Central memory CD4-positive, alpha-beta T cell (primary cell): ENCODE measurements around the gene PPP2R2D.

Source experiments
- DNase-seq: peaks from one replicate; pipeline ENCODE4 v3.0.0; 2022

The PPP2R2D gene

GRCh38 chr10:132003282-132003924, 102.6 kb downstream of the PPP2R2D start:
- DNase-seq, result no peak

DNA sequence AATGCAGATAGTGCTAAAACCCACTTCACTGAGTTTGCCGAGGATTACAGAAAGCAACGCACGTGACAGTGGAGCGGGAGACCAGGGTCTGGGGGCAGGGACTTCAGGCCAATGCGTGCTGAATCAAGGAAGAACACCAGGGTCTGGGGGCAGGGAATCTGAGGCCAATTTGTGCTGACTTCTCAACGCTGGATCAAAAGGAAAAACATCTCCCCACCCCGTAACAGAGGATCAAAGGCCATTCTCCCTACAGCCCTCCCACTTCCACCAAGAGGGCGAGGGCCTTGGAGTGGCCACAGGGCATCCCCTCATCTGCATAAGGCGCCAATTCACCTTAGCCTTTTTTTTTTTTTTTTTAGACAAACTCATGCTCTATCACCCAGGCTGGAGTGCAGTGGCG, 103.2 kb downstream of the PPP2R2D start:
- no peak for DNase-seq

DNA sequence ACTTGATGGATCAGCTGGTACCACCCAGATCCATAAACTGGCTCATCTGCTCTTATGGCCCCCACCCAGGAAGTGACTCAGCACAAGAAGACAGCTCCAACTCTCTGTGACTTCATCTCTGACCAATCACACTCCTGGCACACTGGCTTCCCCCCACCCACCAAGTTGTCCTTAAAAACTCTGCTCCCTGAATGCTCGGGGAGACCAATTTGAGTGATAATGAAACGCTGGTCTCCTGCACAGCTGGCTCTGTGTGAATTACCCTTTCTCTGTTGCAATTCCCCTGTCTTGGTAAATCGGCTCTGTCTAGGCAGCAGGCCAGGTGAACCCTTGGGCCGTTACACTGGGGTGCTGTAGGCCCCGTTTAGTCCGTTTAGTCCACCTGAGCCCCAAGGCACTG, 104.3 kb downstream of the PPP2R2D start:
- DNase-seq, result no peak

DNA sequence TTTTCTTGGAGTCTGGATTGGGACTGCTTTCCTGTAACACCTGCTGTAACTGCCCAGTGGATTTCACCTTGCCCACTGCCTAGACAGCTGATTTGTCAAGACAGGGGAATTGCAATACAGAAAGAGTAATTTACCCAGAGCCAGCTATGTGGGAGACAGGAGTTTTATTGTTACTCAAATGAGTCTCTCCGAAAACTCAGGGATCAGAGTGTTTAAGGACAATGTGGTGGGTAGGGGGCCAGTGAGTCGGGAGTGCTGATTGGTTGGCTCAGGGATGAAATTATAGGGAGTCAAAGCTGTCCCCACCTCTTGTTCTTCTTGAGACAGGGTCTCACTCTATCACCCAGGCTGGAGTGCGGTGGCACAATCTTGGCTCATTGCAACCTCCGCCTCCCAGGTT, 106.2 kb downstream of the PPP2R2D start:
- DNase-seq, result no peak

DNA sequence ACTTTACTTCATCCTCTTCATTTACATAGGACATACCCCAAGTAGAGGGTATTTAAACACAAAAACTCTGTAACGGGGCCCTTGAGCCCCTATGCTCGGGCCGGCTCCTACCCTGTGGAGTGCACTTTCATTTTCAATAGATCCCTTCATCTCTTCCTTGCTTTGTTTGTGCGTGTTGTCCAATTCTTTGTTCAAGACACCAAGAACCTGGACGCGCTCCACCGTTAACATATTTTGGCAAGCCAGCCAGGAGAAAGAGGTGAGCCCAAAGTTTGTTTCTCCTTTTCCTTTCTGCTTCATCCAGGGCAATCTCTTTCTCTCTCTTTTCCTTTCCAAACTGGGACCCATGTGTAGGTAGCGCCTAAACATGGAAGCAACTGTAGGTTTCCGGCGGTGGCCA, 106.9 kb downstream of the PPP2R2D start:
- DNase-seq, result no peak
